K562 (cell line): Measurements from ENCODE around the gene PIP5K1B.

Experiments used
- C11orf30 ChIP-seq: fragments of 450-650 bp; IDR thresholded peaks from 2 replicates; pipeline ENCODE4 v1.6.1; 2016; ENCODE audit warnings: low read depth, mild to moderate bottlenecking
- MED1 ChIP-seq: sonication (generic); formaldehyde crosslinking; IDR thresholded peaks from 2 replicates; pipeline ENCODE4 v1.8.1; 2023; ENCODE audit warnings: missing genetic modification reagents, borderline replicate concordance
- NCOR1 ChIP-seq: fragments of 450-650 bp; IDR thresholded peaks from 2 replicates; pipeline ENCODE4 v1.6.1; 2016; ENCODE audit warnings: mild to moderate bottlenecking, moderate library complexity
- NFE2L1 ChIP-seq: fragments of 450-650 bp; IDR thresholded peaks from 2 replicates; pipeline ENCODE4 v1.6.1; 2016; ENCODE audit warnings: missing genetic modification characterization, low read depth, mild to moderate bottlenecking, missing compliant biosample characterization, moderate library complexity, borderline replicate concordance
- NONO ChIP-seq, 2 experiments: fragments of 200-400 bp in 1 of 2; fragments of 450-650 bp in 1 of 2; formaldehyde crosslinking in 1 of 2; IDR thresholded peaks; 2 replicates each; pipeline ENCODE4 v1.6.1; 2017; ENCODE audit warnings: low read depth in 2 of 2, mild to moderate bottlenecking in 2 of 2, moderate library complexity in 2 of 2, low read length in 1 of 2
- ZNF140 ChIP-seq: fragments of 250-450 bp; sonication (Bioruptor Pico); IDR thresholded peaks from 2 replicates; pipeline ENCODE4 v1.8.0; 2021; ENCODE audit warnings: moderate library complexity, mild to moderate bottlenecking, inconsistent platforms
- ZNF586 ChIP-seq: fragments of 450-650 bp; formaldehyde crosslinking; conservative IDR thresholded peaks from 2 replicates; pipeline ENCODE4 v1.4.0; 2020; ENCODE audit warnings: mild to moderate bottlenecking, moderate library complexity
- TF ChIP-seq, protein P1 (sequence below): sonication (generic); formaldehyde crosslinking; IDR thresholded peaks from 2 replicates; pipeline ENCODE4 v1.4.0; 2020; ENCODE audit warnings: mild to moderate bottlenecking, missing genetic modification reagents
- TF ChIP-seq, protein P2 (sequence below), 3 experiments: IDR thresholded peaks in 2 of 3; conservative IDR thresholded peaks in 1 of 3; 2 replicates each; pipeline ENCODE4 v1.5.1; 2011 to 2012; ENCODE audit warnings: low read length in 3 of 3, mild to moderate bottlenecking in 3 of 3, control low read depth in 2 of 3, improper control_type of control experiment in 1 of 3, inconsistent platforms in 1 of 3, low read depth in 1 of 3, mixed read lengths in 1 of 3, moderate library complexity in 1 of 3; ENCODE audit not compliant: insufficient read depth in 2 of 3

DNA sequence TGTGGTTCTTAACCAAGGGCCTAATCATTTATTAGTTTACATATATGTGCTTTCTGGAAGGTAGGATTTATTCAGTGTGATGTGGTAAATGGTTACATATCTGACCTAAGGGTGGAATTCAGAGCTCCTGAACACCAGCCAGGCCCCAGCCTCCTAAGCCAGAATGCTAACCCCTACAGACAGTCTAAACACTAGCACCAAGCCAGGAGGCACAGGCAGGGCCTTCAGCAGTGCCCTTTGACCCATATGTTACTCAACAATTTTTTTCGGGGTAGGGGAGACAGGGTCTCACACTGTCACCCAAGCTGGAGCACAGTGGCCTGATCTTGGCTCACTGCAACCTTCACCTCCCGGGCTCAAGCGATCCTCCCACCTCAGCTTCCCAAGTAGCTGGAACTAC, 268.6 kb downstream of the PIP5K1B start:
- TF ChIP-seq C11orf30 (no peak), NCOR1 (no peak), NFE2L1 (tag) (no peak), ZNF586 (CRISPR knock-in tag) (no peak), MED1 (CRISPR knock-in tag) (no peak), NONO (IDR thresholded peaks at IDR 0.05; ENCODE audit: low read depth in 2 of 2, low read length in 1 of 2) (no peak), ZNF140 (no peak)
- TF ChIP-seq, protein P1, sequence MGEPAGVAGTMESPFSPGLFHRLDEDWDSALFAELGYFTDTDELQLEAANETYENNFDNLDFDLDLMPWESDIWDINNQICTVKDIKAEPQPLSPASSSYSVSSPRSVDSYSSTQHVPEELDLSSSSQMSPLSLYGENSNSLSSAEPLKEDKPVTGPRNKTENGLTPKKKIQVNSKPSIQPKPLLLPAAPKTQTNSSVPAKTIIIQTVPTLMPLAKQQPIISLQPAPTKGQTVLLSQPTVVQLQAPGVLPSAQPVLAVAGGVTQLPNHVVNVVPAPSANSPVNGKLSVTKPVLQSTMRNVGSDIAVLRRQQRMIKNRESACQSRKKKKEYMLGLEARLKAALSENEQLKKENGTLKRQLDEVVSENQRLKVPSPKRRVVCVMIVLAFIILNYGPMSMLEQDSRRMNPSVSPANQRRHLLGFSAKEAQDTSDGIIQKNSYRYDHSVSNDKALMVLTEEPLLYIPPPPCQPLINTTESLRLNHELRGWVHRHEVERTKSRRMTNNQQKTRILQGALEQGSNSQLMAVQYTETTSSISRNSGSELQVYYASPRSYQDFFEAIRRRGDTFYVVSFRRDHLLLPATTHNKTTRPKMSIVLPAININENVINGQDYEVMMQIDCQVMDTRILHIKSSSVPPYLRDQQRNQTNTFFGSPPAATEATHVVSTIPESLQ: no peak
- TF ChIP-seq, protein P2, sequence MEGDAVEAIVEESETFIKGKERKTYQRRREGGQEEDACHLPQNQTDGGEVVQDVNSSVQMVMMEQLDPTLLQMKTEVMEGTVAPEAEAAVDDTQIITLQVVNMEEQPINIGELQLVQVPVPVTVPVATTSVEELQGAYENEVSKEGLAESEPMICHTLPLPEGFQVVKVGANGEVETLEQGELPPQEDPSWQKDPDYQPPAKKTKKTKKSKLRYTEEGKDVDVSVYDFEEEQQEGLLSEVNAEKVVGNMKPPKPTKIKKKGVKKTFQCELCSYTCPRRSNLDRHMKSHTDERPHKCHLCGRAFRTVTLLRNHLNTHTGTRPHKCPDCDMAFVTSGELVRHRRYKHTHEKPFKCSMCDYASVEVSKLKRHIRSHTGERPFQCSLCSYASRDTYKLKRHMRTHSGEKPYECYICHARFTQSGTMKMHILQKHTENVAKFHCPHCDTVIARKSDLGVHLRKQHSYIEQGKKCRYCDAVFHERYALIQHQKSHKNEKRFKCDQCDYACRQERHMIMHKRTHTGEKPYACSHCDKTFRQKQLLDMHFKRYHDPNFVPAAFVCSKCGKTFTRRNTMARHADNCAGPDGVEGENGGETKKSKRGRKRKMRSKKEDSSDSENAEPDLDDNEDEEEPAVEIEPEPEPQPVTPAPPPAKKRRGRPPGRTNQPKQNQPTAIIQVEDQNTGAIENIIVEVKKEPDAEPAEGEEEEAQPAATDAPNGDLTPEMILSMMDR (IDR thresholded peaks at IDR 0.05 in 2 of 3, conservative IDR thresholded peaks at IDR 0.05 in 1 of 3; ENCODE audit: insufficient read depth in 2 of 3, low read depth in 1 of 3, low read length in 3 of 3): no peak
